Sigmoid colon (tissue), 4 donors: ENCODE results near the gene ITGB4.

Experiments
- EP300 ChIP-seq, 4 donors: sonication (generic); formaldehyde crosslinking; IDR thresholded peaks; one replicate each; pipeline ENCODE4 v1.6.1; 2017; ENCODE audit warnings: antibody characterized with exemption in 4 of 4
- POLR2A ChIP-seq, 2 donors: fragments of 450-650 bp; IDR thresholded peaks; one replicate each; pipeline ENCODE4 v1.6.1; 2016; ENCODE audit warnings: antibody characterized with exemption in 2 of 2, mild to moderate bottlenecking in 2 of 2, moderate library complexity in 2 of 2
- TF ChIP-seq, protein P1 (sequence below), 4 experiments: fragments of 450-650 bp in 3 of 4; fragments of 200-600 bp in 1 of 4; IDR thresholded peaks; one replicate each; pipeline ENCODE4 v1.5.1; 2016 to 2019; ENCODE audit warnings: antibody characterized with exemption in 4 of 4, mild to moderate bottlenecking in 3 of 4, moderate library complexity in 2 of 4

GRCh38 chr17:75707079-75707571, 14.1 kb upstream of the ITGB4 start:
- TF ChIP-seq, protein P1, sequence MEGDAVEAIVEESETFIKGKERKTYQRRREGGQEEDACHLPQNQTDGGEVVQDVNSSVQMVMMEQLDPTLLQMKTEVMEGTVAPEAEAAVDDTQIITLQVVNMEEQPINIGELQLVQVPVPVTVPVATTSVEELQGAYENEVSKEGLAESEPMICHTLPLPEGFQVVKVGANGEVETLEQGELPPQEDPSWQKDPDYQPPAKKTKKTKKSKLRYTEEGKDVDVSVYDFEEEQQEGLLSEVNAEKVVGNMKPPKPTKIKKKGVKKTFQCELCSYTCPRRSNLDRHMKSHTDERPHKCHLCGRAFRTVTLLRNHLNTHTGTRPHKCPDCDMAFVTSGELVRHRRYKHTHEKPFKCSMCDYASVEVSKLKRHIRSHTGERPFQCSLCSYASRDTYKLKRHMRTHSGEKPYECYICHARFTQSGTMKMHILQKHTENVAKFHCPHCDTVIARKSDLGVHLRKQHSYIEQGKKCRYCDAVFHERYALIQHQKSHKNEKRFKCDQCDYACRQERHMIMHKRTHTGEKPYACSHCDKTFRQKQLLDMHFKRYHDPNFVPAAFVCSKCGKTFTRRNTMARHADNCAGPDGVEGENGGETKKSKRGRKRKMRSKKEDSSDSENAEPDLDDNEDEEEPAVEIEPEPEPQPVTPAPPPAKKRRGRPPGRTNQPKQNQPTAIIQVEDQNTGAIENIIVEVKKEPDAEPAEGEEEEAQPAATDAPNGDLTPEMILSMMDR (IDR thresholded peaks at IDR 0.05), result no peak
- TF ChIP-seq EP300 (IDR thresholded peaks at IDR 0.05), result no peak
- no peak for TF ChIP-seq POLR2A (IDR thresholded peaks at IDR 0.05)
